ENCODE data around the gene CLTA.
"Not testable (repeated sequence)": the region's sequence is repeated elsewhere in the genome, so short reads cannot be mapped to it uniquely, and the experiment has no call there.

CLTA gene

DNA sequence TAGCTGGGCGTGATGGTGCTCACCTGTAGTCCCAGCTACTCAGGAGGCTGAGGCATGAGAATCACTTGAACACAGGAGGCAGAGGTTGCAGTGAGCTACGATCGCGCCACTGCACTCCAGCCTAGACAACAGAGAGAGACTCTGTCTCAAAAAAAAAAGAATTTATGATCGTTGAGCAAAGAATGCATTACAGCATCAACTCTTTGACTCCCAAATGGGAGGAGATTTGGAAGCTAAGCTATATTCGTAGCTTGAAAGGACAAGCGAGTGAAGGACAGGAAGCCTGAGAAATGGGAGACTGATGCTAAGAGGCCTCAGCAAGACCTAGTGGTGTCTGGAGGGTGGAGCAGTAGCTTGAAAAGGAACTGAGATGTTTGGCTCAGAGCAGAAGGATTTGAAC is 31.8 kb upstream of the CLTA start:
- DNase-seq, result no peak

DNA sequence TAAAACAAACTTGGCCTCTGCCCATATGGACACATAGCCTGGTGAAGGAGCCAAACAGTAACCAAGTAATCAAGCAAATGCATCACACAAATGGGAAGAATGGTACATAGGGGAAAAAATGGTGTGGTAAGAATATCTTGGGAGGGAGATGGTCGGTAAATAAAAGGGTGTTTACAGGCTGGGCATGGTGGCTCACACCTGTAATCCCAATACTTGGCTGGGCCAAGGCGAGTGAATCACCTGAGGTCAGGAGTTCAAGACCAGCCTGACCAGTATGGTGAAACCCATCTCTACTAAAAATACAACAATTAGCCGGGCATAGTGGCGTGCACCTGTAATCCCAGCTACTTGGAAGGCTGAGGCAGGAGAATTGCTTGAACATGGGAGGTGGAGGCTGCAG is 31.2 kb upstream of the CLTA start:
- DNase-seq, result not testable (repeated sequence)

DNA sequence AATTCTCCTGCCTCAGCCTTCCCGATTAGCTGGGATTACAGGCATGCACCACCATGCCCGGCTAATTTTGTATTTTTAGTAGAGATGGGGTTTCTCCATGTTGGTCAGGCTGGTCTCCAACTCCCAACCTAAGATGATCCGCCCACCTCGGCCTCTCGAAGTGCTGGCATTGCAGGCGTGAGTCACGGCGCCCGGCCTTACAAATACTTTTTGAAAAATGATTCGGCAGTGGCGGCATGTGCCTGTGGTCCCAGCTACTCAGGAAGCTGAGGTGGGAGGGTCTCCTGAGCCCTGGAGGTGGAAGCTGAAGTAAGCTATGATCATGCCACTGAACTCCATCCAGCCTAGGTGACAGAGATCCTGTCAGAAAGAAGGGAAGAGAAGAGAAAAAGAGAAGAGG is 30.6 kb upstream of the CLTA start:
- not testable (repeated sequence) for DNase-seq

GRCh38 chr9:36161187-36161586 is 29.5 kb upstream of the CLTA start:
- no peak for DNase-seq

DNA sequence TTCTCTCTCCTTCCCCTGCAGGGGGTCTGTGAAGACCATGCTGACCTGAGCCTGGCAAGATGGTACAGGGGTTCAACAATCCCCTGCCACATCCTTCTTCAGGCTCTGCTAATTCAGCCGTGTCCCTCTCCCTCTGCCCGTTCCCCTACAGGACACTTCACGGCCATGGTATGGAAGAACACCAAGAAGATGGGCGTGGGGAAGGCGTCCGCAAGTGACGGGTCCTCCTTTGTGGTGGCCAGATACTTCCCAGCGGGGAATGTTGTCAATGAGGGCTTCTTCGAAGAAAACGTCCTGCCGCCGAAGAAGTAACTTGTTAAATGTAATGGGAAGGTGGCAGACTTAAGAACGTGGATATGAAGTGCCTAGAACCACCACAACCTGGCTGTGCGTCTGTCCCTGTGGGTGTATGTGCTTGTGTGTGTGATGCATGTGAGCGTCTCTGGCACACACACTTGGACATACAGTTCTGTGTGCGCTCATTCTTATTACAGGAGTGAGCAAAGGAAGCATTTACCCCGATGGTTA is 28.4 kb upstream of the CLTA start:
- DNase-seq, result no peak

DNA sequence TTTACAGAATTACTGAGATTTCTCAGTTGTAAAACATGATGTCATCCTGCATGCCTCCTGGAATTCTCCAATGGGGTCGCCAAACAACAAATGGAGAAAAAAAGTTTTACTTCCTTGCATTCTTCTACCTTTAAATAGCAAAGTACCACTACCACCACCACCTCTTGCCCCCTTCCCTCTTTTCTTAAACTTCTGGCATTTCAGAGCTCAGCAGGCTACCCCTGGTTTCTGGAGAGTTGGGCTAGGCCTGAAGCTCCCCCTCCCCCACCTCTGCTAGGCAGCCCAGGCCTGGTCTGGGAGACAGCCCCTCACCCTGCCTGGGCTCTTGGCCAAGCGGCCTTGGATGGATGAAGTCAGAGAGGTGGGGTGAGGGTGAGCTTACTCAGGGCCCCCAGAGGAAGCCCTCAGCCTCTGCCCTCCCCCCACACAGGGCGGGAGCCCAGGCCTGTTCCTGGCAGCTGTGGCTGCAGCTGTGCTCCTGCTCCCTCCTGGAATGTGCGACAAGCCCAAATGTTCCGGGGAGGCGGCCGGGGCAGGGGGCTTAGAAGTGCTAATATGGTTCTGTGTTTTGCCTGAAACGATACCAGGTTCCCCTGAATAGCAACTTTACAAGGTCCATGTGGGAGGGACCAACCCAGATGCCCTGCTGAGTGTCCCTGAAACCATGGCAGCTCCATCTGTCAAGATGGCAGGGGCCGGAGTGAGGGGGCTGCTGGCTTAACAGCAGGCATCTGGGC is 27.5 kb upstream of the CLTA start:
- no peak for DNase-seq

GRCh38 chr9:36163786-36164170 is 26.9 kb upstream of the CLTA start:
- DNase-seq, result no peak

- DNase-seq, result no peak
Observed at GRCh38 chr9:36164372-36164771, 26.3 kb upstream of the CLTA start.

DNA sequence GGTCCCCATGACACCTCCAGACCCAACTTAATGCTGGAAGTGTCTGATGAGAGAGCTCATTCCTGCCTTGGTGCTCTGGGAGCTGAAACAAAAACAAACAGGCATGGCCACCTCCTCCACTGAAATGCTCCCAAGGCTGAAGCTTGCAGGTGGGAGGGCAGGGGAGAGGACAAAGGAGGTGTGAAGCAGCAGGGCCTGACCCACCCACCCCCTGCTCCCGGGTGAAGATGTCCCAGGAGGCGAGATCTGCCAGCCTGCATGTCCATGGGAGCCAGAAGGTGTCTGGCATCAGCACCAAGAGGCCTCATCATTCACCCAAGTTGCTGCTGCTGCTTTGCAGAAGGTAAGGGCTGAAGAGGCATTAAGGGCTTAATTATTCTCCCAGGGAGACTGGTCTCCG is 25.7 kb upstream of the CLTA start:
- no peak for DNase-seq

DNA sequence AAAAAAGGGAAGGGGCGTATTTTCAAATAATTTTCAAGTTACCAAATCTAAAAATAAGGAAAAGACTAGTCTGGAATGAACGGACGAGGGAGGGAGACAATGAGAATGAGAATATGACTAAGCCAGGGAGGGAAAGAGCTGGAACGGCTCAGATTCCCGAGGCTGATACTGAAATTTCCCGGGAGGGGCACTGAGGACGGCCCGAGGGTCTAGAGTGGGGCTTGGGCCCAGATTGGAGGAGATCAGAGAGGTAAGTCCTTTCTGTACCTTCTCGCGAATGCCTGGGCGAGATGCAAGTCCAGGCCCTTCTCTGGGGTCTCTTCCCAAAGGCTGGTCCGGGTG is 24.9 kb upstream of the CLTA start:
- no peak for DNase-seq

- peak; percentile 50 for DNase-seq
Observed at GRCh38 chr9:36166168-36166927, 24.4 kb upstream of the CLTA start.

- no peak for DNase-seq
Observed at GRCh38 chr9:36169166-36169565, 21.6 kb upstream of the CLTA start, which contains the start of gene CCIN. CCIN (plus strand) TSS chr9:36169388; CDS start chr9:36169503, 115 bp downstream.

GRCh38 chr9:36169708-36170107 is 21.0 kb upstream of the CLTA start:
- no peak for DNase-seq

DNA sequence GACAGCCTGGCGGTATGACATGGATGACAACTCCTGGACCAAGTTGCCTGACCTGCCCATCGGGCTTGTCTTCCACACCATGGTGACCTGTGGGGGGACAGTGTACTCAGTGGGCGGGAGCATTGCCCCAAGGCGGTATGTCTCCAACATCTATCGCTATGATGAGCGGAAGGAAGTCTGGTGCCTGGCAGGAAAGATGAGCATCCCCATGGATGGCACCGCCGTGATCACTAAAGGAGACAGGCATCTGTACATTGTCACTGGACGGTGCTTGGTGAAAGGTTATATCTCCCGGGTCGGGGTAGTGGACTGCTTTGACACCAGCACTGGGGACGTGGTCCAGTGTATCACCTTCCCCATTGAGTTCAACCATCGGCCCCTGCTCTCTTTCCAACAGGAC is 20.2 kb upstream of the CLTA start:
- DNase-seq, result no peak

DNA sequence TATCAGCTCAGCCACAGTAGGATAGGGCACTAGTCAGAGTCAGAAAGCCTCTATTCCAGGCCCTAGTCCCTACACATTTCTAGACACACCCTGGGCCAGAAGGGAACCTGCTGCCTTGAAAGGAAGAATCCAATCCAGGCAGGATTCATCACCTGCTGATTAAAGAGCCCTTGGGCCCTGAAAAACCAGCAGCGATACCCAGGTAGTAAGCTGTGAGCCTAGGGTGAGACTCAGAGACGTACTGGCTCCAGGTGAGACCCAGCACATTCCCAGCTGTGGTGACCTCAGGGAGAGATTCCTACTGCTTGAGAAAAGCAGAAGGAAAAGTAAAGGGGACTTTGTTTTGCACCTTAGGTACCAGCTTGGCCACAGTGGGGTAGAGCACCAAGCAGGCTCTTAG is 16.9 kb upstream of the CLTA start:
- no peak for DNase-seq

GRCh38 chr9:36174271-36174670 is 16.4 kb upstream of the CLTA start:
- no peak for DNase-seq

DNA sequence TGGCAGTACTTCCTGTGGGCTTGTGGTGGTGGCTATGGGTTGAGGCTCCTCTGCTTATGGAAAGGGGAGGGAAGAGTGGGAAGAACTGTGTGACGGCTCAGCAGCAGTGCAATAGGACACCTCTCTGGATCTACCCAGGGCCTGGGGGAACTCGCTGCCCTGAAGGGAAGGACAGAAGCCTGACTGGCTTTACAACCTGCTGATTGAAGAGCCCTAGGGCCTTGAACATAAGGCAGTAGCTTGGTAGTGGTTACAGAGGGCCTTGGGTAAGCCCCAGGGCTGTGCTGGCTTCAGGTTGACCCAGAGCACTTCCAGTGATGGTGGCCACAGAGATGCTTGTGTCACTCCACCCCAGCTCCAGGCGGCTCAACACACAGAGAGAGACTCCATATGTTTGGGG is 16.0 kb upstream of the CLTA start:
- no peak for DNase-seq

DNA sequence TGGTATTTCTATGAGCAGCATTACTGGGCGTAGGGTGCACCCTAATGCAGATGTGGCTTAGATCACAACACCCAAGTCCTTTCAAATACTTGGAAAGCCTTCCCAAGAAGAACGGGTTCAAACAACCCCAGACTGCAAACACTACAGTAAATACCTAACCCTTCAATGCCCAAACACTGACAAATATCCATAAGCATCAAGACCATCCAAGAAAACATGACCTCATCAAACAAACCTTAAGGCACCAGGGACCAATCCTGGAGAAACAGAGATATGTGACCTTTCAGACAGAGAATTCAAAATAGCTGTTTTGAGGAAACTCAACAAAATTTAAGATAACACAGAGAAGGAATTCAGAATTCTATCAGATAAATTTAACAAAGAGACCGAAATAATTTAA is 15.5 kb upstream of the CLTA start:
- DNase-seq, result not testable (repeated sequence)

DNA sequence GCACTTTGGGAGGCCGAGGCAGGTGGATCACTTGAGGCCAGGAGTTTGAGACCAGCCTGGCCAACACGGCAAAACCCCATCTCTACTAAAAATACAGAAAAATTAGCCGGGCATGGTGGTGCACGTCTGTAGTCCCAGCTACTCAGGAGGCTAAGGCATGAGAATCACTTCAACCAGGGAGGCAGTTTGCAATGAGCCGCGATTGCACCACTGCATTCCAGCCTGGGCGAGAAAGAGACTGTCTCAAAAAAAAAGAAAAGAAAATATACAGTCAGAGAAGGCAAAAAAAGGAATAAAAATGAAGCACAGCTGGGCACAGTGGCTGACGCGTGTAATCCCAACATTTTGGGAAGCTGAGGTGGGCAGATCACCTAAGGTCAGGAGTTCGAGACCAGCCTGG is 14.2 kb upstream of the CLTA start:
- not testable (repeated sequence) for DNase-seq

DNA sequence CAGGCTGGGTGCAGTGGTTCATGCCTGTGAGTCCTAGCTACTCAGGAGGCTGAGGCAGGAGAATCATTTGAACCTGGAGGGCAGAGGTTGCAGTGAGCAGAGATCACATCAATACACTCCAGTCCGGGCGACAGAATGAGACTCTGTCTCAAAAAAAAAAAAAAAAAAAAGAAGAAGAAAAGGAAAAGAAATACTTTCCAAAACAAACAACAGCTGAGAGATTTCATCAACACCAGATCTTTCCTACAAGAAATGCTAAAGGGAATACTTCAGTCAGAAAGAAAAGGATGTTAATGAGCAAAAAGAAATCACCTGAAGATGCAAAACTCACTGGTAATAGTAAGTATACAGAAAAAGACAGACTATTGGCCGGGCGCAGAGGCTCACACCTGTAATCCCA is 13.2 kb upstream of the CLTA start:
- no peak for DNase-seq

- DNase-seq, result not testable (repeated sequence)
Observed at GRCh38 chr9:36180243-36180642, 10.5 kb upstream of the CLTA start.

- no peak for DNase-seq
Observed at GRCh38 chr9:36187414-36187813, 3.3 kb upstream of the CLTA start.

GRCh38 chr9:36188212-36188611 is 2.5 kb upstream of the CLTA start:
- no peak for DNase-seq

- no peak for DNase-seq
Observed at GRCh38 chr9:36189976-36190375, 745 bp upstream of the CLTA start.

- DNase-seq, result no peak
Observed at GRCh38 chr9:36191290-36191645, 547 bp downstream of the CLTA start.
